CD14-positive monocyte (primary cell): ENCODE results near the gene PKM. TPM values are rescaled to one million over a fixed set of nuclear protein-coding genes. Genes with fewer than 3 reads are reported as not detected.

Source experiments
- DNase-seq, 3 donors: peaks; one replicate each; pipeline ENCODE4 v3.0.0-alpha.2; 2011 to 2022
- H2AFZ ChIP-seq: 2 replicates; pipeline ENCODE4 v1.6.0; 2012; ENCODE audit warnings: mild to moderate bottlenecking, low read depth, low read length, inconsistent platforms; ENCODE audit not compliant: insufficient read depth, poor library complexity, severe bottlenecking
- H3K27ac ChIP-seq, 2 donors: 1 replicate in 1 of 2; 2 replicates in 1 of 2; pipeline ENCODE4 v1.5.1; 2012 to 2013; ENCODE audit warnings: low read length in 2 of 2, control low read depth in 1 of 2, inconsistent platforms in 1 of 2, low read depth in 1 of 2, mild to moderate bottlenecking in 1 of 2
- H3K27me3 ChIP-seq, 2 donors: one replicate each; pipeline versions ENCODE4 v1.6.0 to v1.6.1; 2011 to 2013; ENCODE audit warnings: low read length in 2 of 2; ENCODE audit not compliant: control insufficient read depth in 2 of 2, insufficient read depth in 2 of 2
- H3K36me3 ChIP-seq, 2 donors: replicated peaks in 1 of 2; 1 replicate in 1 of 2; 2 replicates in 1 of 2; pipeline versions ENCODE4 v1.5.1 to v1.6.1; 2012 to 2013; ENCODE audit warnings: low read length in 2 of 2, control low read depth in 1 of 2, inconsistent platforms in 1 of 2, mild to moderate bottlenecking in 1 of 2; ENCODE audit not compliant: insufficient read depth in 2 of 2, control insufficient read depth in 1 of 2
- H3K4me1 ChIP-seq, 2 donors: 1 replicate in 1 of 2; 2 replicates in 1 of 2; pipeline versions ENCODE4 v1.5.1 to v1.6.1; 2012 to 2013; ENCODE audit warnings: low read length in 2 of 2, control low read depth in 1 of 2, inconsistent platforms in 1 of 2, mild to moderate bottlenecking in 1 of 2, moderate library complexity in 1 of 2; ENCODE audit not compliant: insufficient read depth in 2 of 2, control insufficient read depth in 1 of 2
- H3K4me2 ChIP-seq: replicated peaks from 2 replicates; pipeline ENCODE3; 2012; ENCODE audit warnings: low read length, moderate library complexity, mild to moderate bottlenecking; ENCODE audit not compliant: poor library complexity, severe bottlenecking; ENCODE audit errors: extremely low read depth
- H3K4me3 ChIP-seq, 3 experiments: fragments of 200-600 bp in 1 of 3; sonication (generic) in 1 of 3; replicated peaks in 1 of 3; 1 replicate in 2 of 3; 2 replicates in 1 of 3; pipeline ENCODE4 v1.5.1; 2011 to 2013; ENCODE audit warnings: low read length in 3 of 3, mild to moderate bottlenecking in 3 of 3, control low read depth in 2 of 3, low read depth in 2 of 3, inconsistent platforms in 1 of 3, moderate library complexity in 1 of 3
- H3K79me2 ChIP-seq: 2 replicates; pipeline ENCODE4 v1.6.0; 2012; ENCODE audit warnings: mild to moderate bottlenecking, control low read depth, inconsistent platforms, low read length, moderate library complexity; ENCODE audit not compliant: insufficient read depth
- H3K9ac ChIP-seq: 2 replicates; pipeline ENCODE4 v1.6.0; 2017; ENCODE audit warnings: low read length, mild to moderate bottlenecking; ENCODE audit not compliant: insufficient read depth, poor library complexity, severe bottlenecking
- H3K9me3 ChIP-seq, 2 donors: replicated peaks in 1 of 2; 1 replicate in 1 of 2; 2 replicates in 1 of 2; pipeline versions ENCODE4 v1.5.1 to v1.6.1; 2012 to 2013; ENCODE audit warnings: low read length in 2 of 2, control low read depth in 1 of 2; ENCODE audit not compliant: control insufficient read depth in 1 of 2, insufficient read depth in 1 of 2
- H4K20me1 ChIP-seq: 2 replicates; pipeline ENCODE4 v1.6.0; 2012; ENCODE audit warnings: mild to moderate bottlenecking, low read length, control low read depth, moderate library complexity; ENCODE audit not compliant: insufficient read depth
- H3K27ac Mint-ChIP-seq, 7 donors: one replicate each; pipeline ENCODE4 v1.8.0; 2020; ENCODE audit warnings: mild to moderate bottlenecking in 7 of 7, mixed read lengths in 7 of 7, moderate library complexity in 6 of 7, inconsistent platforms in 2 of 7
- H3K27me3 Mint-ChIP-seq, 3 donors: one replicate each; pipeline ENCODE4 v1.8.0; 2021 to 2022; ENCODE audit warnings: low read depth in 3 of 3, mild to moderate bottlenecking in 3 of 3, mixed read lengths in 3 of 3, moderate library complexity in 3 of 3, inconsistent platforms in 1 of 3
- H3K36me3 Mint-ChIP-seq, 2 donors: one replicate each; pipeline ENCODE4 v1.8.0; 2020; ENCODE audit warnings: mixed read lengths in 2 of 2, inconsistent platforms in 1 of 2, mild to moderate bottlenecking in 1 of 2
- H3K4me1 Mint-ChIP-seq: one replicate; pipeline ENCODE4 v1.8.0; 2020; ENCODE audit warnings: mild to moderate bottlenecking, mixed read lengths
- H3K4me3 Mint-ChIP-seq, 2 donors: one replicate each; pipeline ENCODE4 v1.8.0; 2020; ENCODE audit warnings: mild to moderate bottlenecking in 2 of 2, mixed read lengths in 2 of 2, moderate library complexity in 1 of 2
- H3K9me3 Mint-ChIP-seq, 7 donors: one replicate each; pipeline ENCODE4 v1.8.0; 2020 to 2022; ENCODE audit warnings: mixed read lengths in 7 of 7, mild to moderate bottlenecking in 6 of 7, moderate library complexity in 6 of 7, inconsistent platforms in 2 of 7
- CTCF ChIP-seq: fragments of 200-600 bp; IDR thresholded peaks from one replicate; pipeline ENCODE4 v1.8.0; 2022; ENCODE audit warnings: antibody characterized with exemption, mild to moderate bottlenecking
- WGBS: methylation state at CpG from one replicate; pipeline ENCODE4 v1.1.5; 2013; ENCODE audit warnings: missing lambda C conversion rate; ENCODE audit not compliant: insufficient coverage; 5-methylcytosine and 5-hydroxymethylcytosine counted together
- intact Hi-C, 2 donors: fragments of 100-400 bp; cut with micrococcal nuclease; formaldehyde crosslinking; loops; one replicate each; pipeline versions ENCODE4 v1.15.0 to v1.15.1; 2023
- polyA plus RNA-seq, 3 donors: library from polyadenylated mRNA; depleted of rRNA in 1 of 3; unstranded in 2 of 3; stranded (reverse) in 1 of 3; fragments of 300-500 nt in 2 of 3; fragments of >200 nt in 1 of 3; fragmentation: Illumina TruSeq in 2 of 3; gene quantifications; 1 replicate in 2 of 3; 2 replicates in 1 of 3; pipeline ENCODE4 v1.2.3, GENCODE V29; 2012 to 2021

PKM gene
- polyA plus RNA-seq, 3 donors = 544 to 999 (median 986) TPM

- Mint-ChIP-seq H3K4me1 (peaks cover 27% of the 10 kb centered on the region), H3K27ac (no peak overlapping the region)
Observed at GRCh38 chr15:72269739-72270138, 38.7 kb upstream of the PKM start.

GRCh38 chr15:72265031-72265430, 34.0 kb upstream of the PKM start:
- Mint-ChIP-seq H3K9me3 (no peaks in the 10 kb centered on the region), H3K27ac (peak overlapping the region in 1 of 7 donors; percentile 8), H3K4me1 (no peaks in the 10 kb centered on the region), H3K27me3 (peaks cover 0 to 3% (median 0%) of the 10 kb centered on the region in 3 donors), H3K4me3 (no peak overlapping the region), H3K36me3 (peaks cover 80 to 93% of the 10 kb centered on the region in 2 donors)
- Histone ChIP-seq H3K4me3 (no peak overlapping the region), H3K9ac (no peak overlapping the region), H3K9me3 (no peaks in the 10 kb centered on the region), H3K27me3 (no peaks in the 10 kb centered on the region), H3K4me2 (no peak overlapping the region), H4K20me1 (no peaks in the 10 kb centered on the region), H2AFZ (no peak overlapping the region), H3K36me3 (peaks cover 82 to 90% of the 10 kb centered on the region in 2 donors), H3K27ac (no peak overlapping the region), H3K79me2 (peaks cover 3% of the 10 kb centered on the region), H3K4me1 (no peaks in the 10 kb centered on the region)
- no peak for TF ChIP-seq CTCF
- no CpG with 5 or more reads among the region's 5 CpGs for WGBS
- no peak for DNase-seq
- intact Hi-C loops = no loop called here

More at GRCh38 chr15:72269739-72270138, 38.7 kb upstream of the PKM start:
- no peak overlapping the region for H3K9ac ChIP-seq
- no peaks in the 10 kb centered on the region for H3K9me3 ChIP-seq
- H3K4me3 ChIP-seq = no peak overlapping the region
- Mint-ChIP-seq H3K4me3 (no peak overlapping the region), H3K9me3 (no peaks in the 10 kb centered on the region), H3K36me3 (peaks cover 41 to 58% of the 10 kb centered on the region in 2 donors), H3K27me3 (peaks cover 0 to 3% (median 0%) of the 10 kb centered on the region in 3 donors)
- no peak for TF ChIP-seq CTCF
- no peaks in the 10 kb centered on the region for H4K20me1 ChIP-seq
- intact Hi-C loops = loop anchor here (5.0 kb wide), 2 partner anchors 37 to 72 kb away; partner anchors contain the start of genes GRAMD2A (in 2 of the 2) and PKM (in 1 of the 2)
- no peak for DNase-seq
- H3K4me1 ChIP-seq = peaks cover 15 to 20% of the 10 kb centered on the region in 2 donors
- H3K27me3 ChIP-seq = no peaks in the 10 kb centered on the region
- peaks cover 20% of the 10 kb centered on the region for H3K79me2 ChIP-seq
- H3K4me2 ChIP-seq = no peak overlapping the region
- H3K27ac ChIP-seq = no peak overlapping the region
- H3K36me3 ChIP-seq = peaks cover 35 to 43% of the 10 kb centered on the region in 2 donors
- 100% methylated on average over 4 of the region's 4 CpGs for WGBS
- no peak overlapping the region for H2AFZ ChIP-seq
